ENCODE measurements around the gene NOSTRIN. TPM values are rescaled to one million over a fixed set of nuclear protein-coding genes. Genes with fewer than 3 reads are reported as not detected.

NOSTRIN gene
- total RNA-seq, 4 donors from 2014 or later, result 40.0 to 91.6 (median 47.9) TPM

GRCh38 chr2:168897449-168897848 lies 95.0 kb downstream of the NOSTRIN start:
- no peak overlapping the region for H3K4me3 ChIP-seq
- no peaks in the 10 kb centered on the region for H3K4me1 ChIP-seq
- whole genome bisulfite sequencing, 2 donors (ENCODE audit: low coverage in 1 of 2), result 46 to 47% methylated on average over 1 of the region's 1 CpG
- H3K27ac ChIP-seq, result no peak overlapping the region
- TF ChIP-seq CTCF (IDR thresholded peaks at IDR 0.05) (no peak), EP300 (IDR thresholded peaks at IDR 0.05; ENCODE audit: low read depth) (no peak), POLR2AphosphoS5 (IDR thresholded peaks at IDR 0.05) (no peak), POLR2A (IDR thresholded peaks at IDR 0.05) (no peak)
- H3K9me3 ChIP-seq, result no peaks in the 10 kb centered on the region
- intact Hi-C loops (cut with DNase I; ENCODE audit: low total_unique reads), result no loop called here
- in situ Hi-C loops (cut with MboI; ENCODE audit: low pct_ligation_motif_present in 1 of 4, low pct_unique_long_range_greater_than_20kb in 1 of 4, low sequenced_read_pairs in 3 of 4), result no loop called here
- no peaks in the 10 kb centered on the region for H3K36me3 ChIP-seq
- DNase-seq, result no peak
- no peaks in the 10 kb centered on the region for H3K27me3 ChIP-seq

- in situ Hi-C loops (cut with MboI; ENCODE audit: low pct_ligation_motif_present in 1 of 4, low pct_unique_long_range_greater_than_20kb in 1 of 4, low sequenced_read_pairs in 3 of 4), result loop anchor here in 3 of 4 donors (25.0 kb wide), 3 partner anchors 139 to 764 kb away; no protein-coding TSS in a partner anchor
- no peak for DNase-seq
Observed at GRCh38 chr2:168901003-168901402, 98.6 kb downstream of the NOSTRIN start, which contains the start of gene G6PC2. Gene G6PC2, plus strand, starts transcription at chr2:168901291. Its CDS starts 41 bp downstream, at chr2:168901332.

GRCh38 chr2:168903888-168904287 lies 101.5 kb downstream of the NOSTRIN start:
- TF ChIP-seq CTCF (IDR thresholded peaks at IDR 0.05) (no peak), EP300 (IDR thresholded peaks at IDR 0.05; ENCODE audit: low read depth) (no peak), POLR2A (IDR thresholded peaks at IDR 0.05) (no peak), POLR2AphosphoS5 (IDR thresholded peaks at IDR 0.05) (no peak)
- intact Hi-C loops (cut with DNase I; ENCODE audit: low total_unique reads) (no loop called here), in situ Hi-C loops (cut with MboI; ENCODE audit: low pct_ligation_motif_present in 1 of 4, low pct_unique_long_range_greater_than_20kb in 1 of 4, low sequenced_read_pairs in 3 of 4) (loop anchor here in 3 of 4 donors (25.0 kb wide), 3 partner anchors 142 to 767 kb away; no protein-coding TSS in a partner anchor)
- no peak overlapping the region for H3K27ac ChIP-seq
- H3K4me3 ChIP-seq, result no peak overlapping the region
- H3K36me3 ChIP-seq, result no peaks in the 10 kb centered on the region
- DNase-seq, result no peak
- no peaks in the 10 kb centered on the region for H3K4me1 ChIP-seq
- H3K9me3 ChIP-seq, result no peaks in the 10 kb centered on the region
- WGBS, 2 donors (ENCODE audit: low coverage in 1 of 2), result 94 to 98% methylated on average over 2 of the region's 2 CpGs
- peaks cover 5% of the 10 kb centered on the region for H3K27me3 ChIP-seq

More at GRCh38 chr2:168901003-168901402, 98.6 kb downstream of the NOSTRIN start, which contains the start of gene G6PC2:
- H3K4me3 ChIP-seq, result no peak within 1 kb of the TSS
- intact Hi-C loops (cut with DNase I; ENCODE audit: low total_unique reads), result no loop called here
- H3K27ac ChIP-seq, result no peak within 1 kb of the TSS
- H3K9me3 ChIP-seq, result no peaks in the 10 kb centered on the region
- 68 to 69% methylated on average over 5 of the region's 5 CpGs for WGBS, 2 donors (ENCODE audit: low coverage in 1 of 2)
- no peak for TF ChIP-seq EP300 (IDR thresholded peaks at IDR 0.05; ENCODE audit: low read depth)
- no peak for TF ChIP-seq CTCF (IDR thresholded peaks at IDR 0.05)
- TF ChIP-seq POLR2AphosphoS5 (IDR thresholded peaks at IDR 0.05), result no peak
- TF ChIP-seq POLR2A (IDR thresholded peaks at IDR 0.05), result no peak
- no peaks in the 10 kb centered on the region for H3K36me3 ChIP-seq
- peaks cover 5% of the 10 kb centered on the region for H3K27me3 ChIP-seq
- H3K4me1 ChIP-seq, result no peaks in the 10 kb centered on the region

GRCh38 chr2:168904358-168904757 lies 101.9 kb downstream of the NOSTRIN start:
- 85 to 93% methylated on average over 3 of the region's 3 CpGs for WGBS, 2 donors (ENCODE audit: low coverage in 1 of 2)

More at GRCh38 chr2:168904358-168904757, 101.9 kb downstream of the NOSTRIN start:
- H3K4me1 ChIP-seq, result no peaks in the 10 kb centered on the region
- H3K27ac ChIP-seq, result no peak overlapping the region
- intact Hi-C loops (cut with DNase I; ENCODE audit: low total_unique reads) (no loop called here), in situ Hi-C loops (cut with MboI; ENCODE audit: low pct_ligation_motif_present in 1 of 4, low pct_unique_long_range_greater_than_20kb in 1 of 4, low sequenced_read_pairs in 3 of 4) (loop anchor here in 3 of 4 donors (25.0 kb wide), 3 partner anchors 142 to 767 kb away; no protein-coding TSS in a partner anchor)
- no peak for TF ChIP-seq EP300 (IDR thresholded peaks at IDR 0.05; ENCODE audit: low read depth)
- TF ChIP-seq CTCF (IDR thresholded peaks at IDR 0.05), result no peak
- TF ChIP-seq POLR2A (IDR thresholded peaks at IDR 0.05), result no peak
- TF ChIP-seq POLR2AphosphoS5 (IDR thresholded peaks at IDR 0.05), result no peak
- no peak overlapping the region for H3K4me3 ChIP-seq
- H3K27me3 ChIP-seq, result peaks cover 5% of the 10 kb centered on the region
- H3K36me3 ChIP-seq, result no peaks in the 10 kb centered on the region
- no peak for DNase-seq
- no peaks in the 10 kb centered on the region for H3K9me3 ChIP-seq
